NAMALWA (cell line): ENCODE results near the gene LRRC10.
"Not testable (repeated sequence)": the region's sequence is repeated elsewhere in the genome, so short reads cannot be mapped to it uniquely, and the experiment has no call there.

Source experiments
- DNase-seq: peaks from one replicate; pipeline ENCODE4 v3.0.0-alpha.2; 2015; ENCODE audit warnings: low spot score

The LRRC10 gene

GRCh38 chr12:69619050-69619449, 8.3 kb upstream of the LRRC10 start:
- DNase-seq = no peak

GRCh38 chr12:69616025-69616424, 5.3 kb upstream of the LRRC10 start:
- DNase-seq = no peak

GRCh38 chr12:69613351-69613750, 2.6 kb upstream of the LRRC10 start:
- DNase-seq = no peak

- DNase-seq = no peak
Measured at GRCh38 chr12:69610126-69610525, 581 bp downstream of the LRRC10 start.

GRCh38 chr12:69608114-69608513, 2.6 kb downstream of the LRRC10 start:
- no peak for DNase-seq

GRCh38 chr12:69604275-69604674, 6.4 kb downstream of the LRRC10 start:
- not testable (repeated sequence) for DNase-seq

GRCh38 chr12:69603556-69603955, 7.2 kb downstream of the LRRC10 start:
- DNase-seq = not testable (repeated sequence)

GRCh38 chr12:69602954-69603353, 7.8 kb downstream of the LRRC10 start:
- no peak for DNase-seq

GRCh38 chr12:69601962-69602685, 8.6 kb downstream of the LRRC10 start:
- no peak for DNase-seq

- no peak for DNase-seq
Measured at GRCh38 chr12:69600804-69601203, 9.9 kb downstream of the LRRC10 start.

- DNase-seq = no peak
Measured at GRCh38 chr12:69598174-69598753, 12.4 kb downstream of the LRRC10 start.

GRCh38 chr12:69595689-69596088, 15.0 kb downstream of the LRRC10 start:
- peak; percentile 29 for DNase-seq

- DNase-seq = no peak
Measured at GRCh38 chr12:69589082-69589481, 21.6 kb downstream of the LRRC10 start.

- no peak for DNase-seq
Measured at GRCh38 chr12:69588527-69588926, 22.2 kb downstream of the LRRC10 start.

GRCh38 chr12:69585189-69586062, 25.3 kb downstream of the LRRC10 start, which contains the start of gene CCT2:
TSS of gene CCT2 (plus strand) at chr12:69585459. CDS start at chr12:69585522, 63 bp downstream.
- peak; percentile 98 for DNase-seq

- peak; percentile 33 for DNase-seq
Measured at GRCh38 chr12:69583203-69583602, 27.5 kb downstream of the LRRC10 start.

- DNase-seq = no peak
Measured at GRCh38 chr12:69580074-69580473, 30.6 kb downstream of the LRRC10 start.

- DNase-seq = no peak
Measured at GRCh38 chr12:69579029-69579428, 31.7 kb downstream of the LRRC10 start.

GRCh38 chr12:69578283-69578682, 32.4 kb downstream of the LRRC10 start:
- no peak for DNase-seq

GRCh38 chr12:69575346-69575745, 35.4 kb downstream of the LRRC10 start:
- no peak for DNase-seq

GRCh38 chr12:69570545-69571399, 39.9 kb downstream of the LRRC10 start:
- peak; percentile 76 for DNase-seq

- no peak for DNase-seq
Measured at GRCh38 chr12:69570000-69570516, 40.6 kb downstream of the LRRC10 start.
